HG03280 (cell line): Measurements from ENCODE around the gene ABCC2.
"Not testable (repeated sequence)": the region's sequence is repeated elsewhere in the genome, so short reads cannot be mapped to it uniquely, and the experiment has no call there.

Source experiments
- ATAC-seq: cut with Tn5 transposase; IDR thresholded peaks from one replicate; pipeline ENCODE4 v1.9.1; 2021; ENCODE audit warnings: mild to moderate bottlenecking, moderate library complexity; ENCODE audit not compliant: unreplicated experiment

Gene ABCC2

GRCh38 chr10:99782447-99783286 is at the start of gene ABCC2:
ABCC2 (plus strand) TSS chr10:99782640; CDS start chr10:99782845, 205 bp downstream.
- ATAC-seq = no peak

GRCh38 chr10:99733366-99733765 is 49.1 kb upstream of the ABCC2 start:
- no peak for ATAC-seq

- ATAC-seq = not testable (repeated sequence)
Observed at GRCh38 chr10:99734111-99734510, 48.3 kb upstream of the ABCC2 start.

GRCh38 chr10:99740260-99740659 is 42.2 kb upstream of the ABCC2 start:
- no peak for ATAC-seq

- ATAC-seq = no peak
Observed at GRCh38 chr10:99740933-99741559, 41.4 kb upstream of the ABCC2 start.

- ATAC-seq = no peak
Observed at GRCh38 chr10:99742254-99742653, 40.2 kb upstream of the ABCC2 start.

- ATAC-seq = no peak
Observed at GRCh38 chr10:99742701-99743100, 39.7 kb upstream of the ABCC2 start.

- ATAC-seq = no peak
Observed at GRCh38 chr10:99743841-99744240, 38.6 kb upstream of the ABCC2 start.

- ATAC-seq = not testable (repeated sequence)
Observed at GRCh38 chr10:99746166-99746565, 36.3 kb upstream of the ABCC2 start.

- ATAC-seq = no peak
Observed at GRCh38 chr10:99748823-99749451, 33.5 kb upstream of the ABCC2 start.

GRCh38 chr10:99750641-99751040 is 31.8 kb upstream of the ABCC2 start:
- no peak for ATAC-seq

- ATAC-seq = no peak
Observed at GRCh38 chr10:99754670-99755069, 27.8 kb upstream of the ABCC2 start.

GRCh38 chr10:99756159-99756558 is 26.3 kb upstream of the ABCC2 start:
- ATAC-seq = no peak

GRCh38 chr10:99758211-99758891 is 24.1 kb upstream of the ABCC2 start:
- no peak for ATAC-seq

GRCh38 chr10:99760321-99760720 is 22.1 kb upstream of the ABCC2 start:
- no peak for ATAC-seq

GRCh38 chr10:99761365-99761764 is 21.1 kb upstream of the ABCC2 start:
- ATAC-seq = no peak

GRCh38 chr10:99765672-99766301 is 16.7 kb upstream of the ABCC2 start:
- ATAC-seq = no peak

- ATAC-seq = peak; percentile 67
Observed at GRCh38 chr10:99766302-99766681, 16.1 kb upstream of the ABCC2 start.

GRCh38 chr10:99767901-99768300 is 14.5 kb upstream of the ABCC2 start:
- ATAC-seq = no peak

- no peak for ATAC-seq
Observed at GRCh38 chr10:99768556-99768955, 13.9 kb upstream of the ABCC2 start.

GRCh38 chr10:99769706-99770105 is 12.7 kb upstream of the ABCC2 start:
- no peak for ATAC-seq
